IPS-18a (cell line): Measurements from ENCODE around the gene UTP11.
A peak's percentile ranks its signal among the peaks of the same experiment; 100 is the strongest.

Experiments used
- H3K27ac ChIP-seq: one replicate; pipeline ENCODE4 v1.5.1; 2013; ENCODE audit warnings: low read length
- H3K27me3 ChIP-seq: one replicate; pipeline ENCODE4 v1.6.1; 2013; ENCODE audit warnings: mild to moderate bottlenecking, low read length; ENCODE audit not compliant: control insufficient read depth, insufficient read depth
- H3K36me3 ChIP-seq: one replicate; pipeline ENCODE4 v1.6.1; 2013; ENCODE audit warnings: low read depth, low read length; ENCODE audit not compliant: control insufficient read depth
- H3K4me1 ChIP-seq: one replicate; pipeline ENCODE4 v1.6.1; 2013; ENCODE audit warnings: low read depth, low read length; ENCODE audit not compliant: control insufficient read depth
- H3K4me3 ChIP-seq: one replicate; pipeline ENCODE4 v1.5.1; 2013; ENCODE audit warnings: low read length
- H3K9ac ChIP-seq: one replicate; pipeline ENCODE4 v1.6.1; 2013; ENCODE audit warnings: mild to moderate bottlenecking, low read length, moderate library complexity
- H3K9me3 ChIP-seq: one replicate; pipeline ENCODE4 v1.6.1; 2013; ENCODE audit warnings: low read depth, low read length; ENCODE audit not compliant: control insufficient read depth

The UTP11 gene

DNA sequence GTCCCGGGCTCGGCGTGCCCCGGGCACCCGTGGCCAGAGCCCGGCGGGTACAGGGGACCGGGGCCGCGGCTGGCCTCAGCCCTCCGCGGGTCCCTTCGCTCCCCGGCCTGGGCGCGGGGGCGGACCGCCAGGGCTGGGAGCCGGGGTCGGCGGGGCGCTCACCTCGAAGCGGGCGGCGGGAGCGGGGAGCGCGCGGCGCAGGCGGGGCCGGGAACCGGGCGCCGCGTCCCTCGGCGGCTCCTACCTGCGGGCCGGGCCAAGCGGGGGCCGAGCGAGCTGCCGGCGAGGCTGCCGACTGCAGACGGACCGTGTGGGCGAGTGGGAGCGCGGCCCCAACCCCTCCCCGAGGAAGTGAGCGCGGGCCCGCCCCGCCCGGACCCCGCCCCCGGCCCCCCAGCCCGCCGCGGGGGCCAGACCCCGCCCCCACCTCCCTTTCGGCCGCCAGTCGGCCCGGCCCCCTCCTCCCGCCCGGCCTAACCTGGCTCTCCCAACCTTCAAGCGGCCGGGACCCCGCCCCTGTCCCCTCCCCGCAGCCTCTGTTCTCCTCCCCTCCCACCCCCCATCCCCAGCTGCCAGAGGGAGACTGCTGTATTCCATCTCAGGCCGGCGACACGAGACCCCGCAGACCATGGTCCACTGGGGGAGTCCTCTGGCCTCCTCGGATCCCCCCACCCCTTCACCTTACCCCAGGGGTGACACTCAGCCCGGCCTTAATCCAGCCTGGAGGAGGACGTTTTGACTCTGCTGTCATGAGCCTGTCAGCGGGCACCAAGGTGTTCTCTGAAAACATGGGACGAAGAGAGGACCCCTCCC is 7.1 kb upstream of the UTP11 start, which contains the start of gene FHL3:
Gene FHL3 (minus strand): TSS at position 320 of the 813 bp plus-strand sequence. CDS start 6,102 bp downstream, outside the sequence.
- H3K4me1 ChIP-seq: peaks cover 38% of the 10 kb centered on the region
- no peaks in the 10 kb centered on the region for H3K9me3 ChIP-seq
- H3K4me3 ChIP-seq: peak within 1 kb of the TSS; percentile 75
- peak within 1 kb of the TSS; percentile 52 for H3K9ac ChIP-seq
- H3K36me3 ChIP-seq: no peaks in the 10 kb centered on the region
- H3K27me3 ChIP-seq: peaks cover 8% of the 10 kb centered on the region
- H3K27ac ChIP-seq: no peak within 1 kb of the TSS

DNA sequence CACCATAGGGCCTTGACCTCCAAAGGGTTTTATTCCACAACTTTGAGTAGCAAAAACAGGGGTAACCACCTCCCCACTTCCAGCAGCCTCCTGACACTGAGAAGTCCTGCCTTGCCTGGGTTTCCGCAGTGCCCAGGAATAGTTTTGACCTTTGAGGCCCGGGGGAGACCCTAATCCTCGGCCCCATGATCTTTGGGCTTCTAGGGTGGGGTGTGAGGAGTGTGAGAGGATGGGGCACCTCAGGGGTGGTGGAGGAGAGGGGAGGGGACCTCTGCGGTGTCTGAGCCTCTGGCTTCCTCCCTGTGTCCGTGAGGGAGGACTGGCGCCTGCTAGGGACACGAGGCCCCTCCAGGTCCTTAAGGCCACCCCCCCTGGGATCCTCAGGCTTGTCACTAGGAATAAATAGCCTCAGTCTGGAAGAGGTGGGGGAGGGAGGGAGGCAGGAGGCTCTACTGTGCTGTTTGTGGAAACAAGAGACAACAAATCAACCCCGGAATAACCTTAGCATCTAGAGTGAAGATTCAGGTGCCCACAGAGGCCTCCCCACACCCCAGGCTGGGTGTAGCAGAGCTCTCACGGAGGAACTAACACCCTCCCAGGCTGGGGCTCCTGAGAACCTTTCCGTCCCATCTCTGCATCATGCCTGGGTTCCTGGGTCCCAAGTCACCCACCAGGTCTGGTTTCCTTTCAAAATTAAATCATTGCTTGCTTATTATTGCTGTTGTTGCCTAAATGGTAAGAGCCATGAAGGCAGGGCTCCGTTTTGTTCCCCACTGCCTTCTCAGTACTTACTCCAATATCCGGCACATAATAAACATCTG is 6.3 kb upstream of the UTP11 start:
- no peaks in the 10 kb centered on the region for H3K9me3 ChIP-seq
- peak overlapping the region; percentile 61 for H3K4me3 ChIP-seq
- H3K36me3 ChIP-seq: no peaks in the 10 kb centered on the region
- peaks cover 30% of the 10 kb centered on the region for H3K4me1 ChIP-seq
- peaks cover 8% of the 10 kb centered on the region for H3K27me3 ChIP-seq
- H3K9ac ChIP-seq: no peak overlapping the region
- no peak overlapping the region for H3K27ac ChIP-seq

DNA sequence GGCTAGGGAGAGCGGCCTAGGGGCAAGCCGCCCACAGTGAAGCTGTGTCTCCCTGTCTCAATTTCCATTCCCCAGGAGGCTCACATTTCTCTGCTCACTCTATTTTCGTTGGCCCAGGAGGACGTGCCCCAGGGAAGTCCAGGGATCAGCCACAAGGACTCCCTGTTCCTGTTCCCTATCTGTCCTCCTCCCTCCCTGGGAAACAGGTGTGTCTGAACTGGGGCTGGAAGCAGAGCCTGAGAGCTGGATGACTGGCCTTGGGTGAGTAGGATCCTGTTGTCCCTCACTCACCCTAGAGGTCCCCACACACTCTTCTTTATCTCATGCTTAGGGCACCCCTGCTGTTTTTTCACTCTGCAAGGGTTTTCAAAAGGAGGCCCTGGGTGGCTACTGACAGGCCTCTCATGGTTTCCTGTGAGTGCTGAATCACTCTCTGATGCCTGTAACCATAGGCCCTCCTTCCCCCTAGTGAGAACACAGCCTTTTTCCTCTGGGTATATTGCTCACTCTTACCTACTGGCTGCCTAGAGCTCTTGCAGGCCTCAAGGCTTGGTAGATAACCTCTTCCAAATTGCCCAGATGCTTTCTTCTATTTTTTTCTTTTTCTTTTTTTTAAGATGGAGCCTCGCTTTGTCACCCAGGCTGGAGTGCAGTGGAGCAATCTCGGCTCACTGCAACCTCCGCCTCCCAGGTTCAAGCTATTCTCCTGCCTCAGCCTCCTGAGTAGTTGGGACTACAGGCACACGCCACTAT is 3.3 kb upstream of the UTP11 start:
- Histone ChIP-seq H3K9ac (peak overlapping the region; percentile 19), H3K27me3 (peaks cover 6% of the 10 kb centered on the region), H3K9me3 (no peaks in the 10 kb centered on the region), H3K4me1 (peaks cover 18% of the 10 kb centered on the region), H3K4me3 (no peak overlapping the region), H3K27ac (no peak overlapping the region), H3K36me3 (no peaks in the 10 kb centered on the region)

DNA sequence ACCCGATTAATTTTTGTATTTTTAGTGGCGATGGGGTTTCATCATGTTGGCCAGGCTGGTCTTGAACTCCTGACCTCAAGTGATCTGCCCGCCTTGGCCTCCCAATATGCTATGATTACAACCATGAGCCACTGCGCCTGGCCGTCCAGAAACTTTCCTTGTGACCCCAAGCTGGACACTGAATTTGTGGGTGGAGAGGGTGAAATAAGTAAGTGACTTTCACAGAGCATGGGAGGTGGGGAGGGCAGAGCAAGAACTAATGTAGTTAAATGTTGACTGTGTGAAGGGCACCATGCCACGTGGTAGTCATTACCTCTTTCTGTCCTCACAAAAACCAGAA is 2.7 kb upstream of the UTP11 start:
- peaks cover under 1% of the 10 kb centered on the region for H3K27me3 ChIP-seq
- no peak overlapping the region for H3K9ac ChIP-seq
- H3K4me1 ChIP-seq: peaks cover 14% of the 10 kb centered on the region
- H3K27ac ChIP-seq: no peak overlapping the region
- no peaks in the 10 kb centered on the region for H3K36me3 ChIP-seq
- no peak overlapping the region for H3K4me3 ChIP-seq
- no peaks in the 10 kb centered on the region for H3K9me3 ChIP-seq

DNA sequence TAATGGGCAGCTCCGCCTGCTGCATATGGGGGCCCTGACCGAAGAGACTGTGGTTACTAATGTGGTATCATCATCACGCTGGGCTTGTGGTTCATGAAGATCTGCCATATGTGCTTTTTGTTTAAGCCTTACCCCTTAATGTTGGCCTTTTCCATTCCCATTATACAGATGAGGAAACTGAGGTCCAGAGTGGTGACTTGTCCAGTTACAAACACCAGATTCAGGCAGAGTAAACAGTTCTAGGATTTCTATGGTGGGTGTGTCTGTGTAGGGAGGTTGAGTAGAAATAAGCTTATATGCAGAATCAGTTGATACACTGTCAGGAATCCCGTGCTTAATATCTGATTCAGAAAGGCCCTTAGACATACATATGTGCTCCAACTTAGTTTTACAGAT is 691 bp downstream of the UTP11 start:
- H3K4me3 ChIP-seq: peak overlapping the region; percentile 89
- no peaks in the 10 kb centered on the region for H3K27me3 ChIP-seq
- peaks cover 28% of the 10 kb centered on the region for H3K36me3 ChIP-seq
- H3K9ac ChIP-seq: peak overlapping the region; percentile 84
- peaks cover 6% of the 10 kb centered on the region for H3K4me1 ChIP-seq
- H3K27ac ChIP-seq: peak overlapping the region; percentile 20
- no peaks in the 10 kb centered on the region for H3K9me3 ChIP-seq

DNA sequence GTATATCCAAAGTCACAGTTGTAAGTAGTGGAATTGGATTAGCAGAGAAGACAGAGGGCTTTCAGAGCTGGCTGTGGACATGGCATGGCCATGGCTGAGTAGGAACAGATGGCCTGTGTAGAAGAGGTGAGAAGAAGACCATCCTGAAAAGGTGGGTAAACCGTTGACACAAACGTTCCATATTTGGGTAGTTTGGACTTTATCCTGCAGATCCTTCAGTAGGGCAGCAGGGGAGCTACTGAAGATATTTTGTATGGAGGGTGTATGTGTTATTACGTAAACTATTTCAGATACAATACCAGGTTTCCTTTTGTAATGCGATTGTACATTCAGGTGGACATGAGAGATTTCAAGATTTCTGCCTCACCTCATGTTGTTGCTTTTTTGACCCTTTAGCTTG is 1.6 kb downstream of the UTP11 start:
- H3K27ac ChIP-seq: no peak overlapping the region
- no peaks in the 10 kb centered on the region for H3K9me3 ChIP-seq
- H3K27me3 ChIP-seq: no peaks in the 10 kb centered on the region
- peaks cover 36% of the 10 kb centered on the region for H3K36me3 ChIP-seq
- peaks cover 3% of the 10 kb centered on the region for H3K4me1 ChIP-seq
- H3K4me3 ChIP-seq: peak overlapping the region; percentile 89
- H3K9ac ChIP-seq: no peak overlapping the region

DNA sequence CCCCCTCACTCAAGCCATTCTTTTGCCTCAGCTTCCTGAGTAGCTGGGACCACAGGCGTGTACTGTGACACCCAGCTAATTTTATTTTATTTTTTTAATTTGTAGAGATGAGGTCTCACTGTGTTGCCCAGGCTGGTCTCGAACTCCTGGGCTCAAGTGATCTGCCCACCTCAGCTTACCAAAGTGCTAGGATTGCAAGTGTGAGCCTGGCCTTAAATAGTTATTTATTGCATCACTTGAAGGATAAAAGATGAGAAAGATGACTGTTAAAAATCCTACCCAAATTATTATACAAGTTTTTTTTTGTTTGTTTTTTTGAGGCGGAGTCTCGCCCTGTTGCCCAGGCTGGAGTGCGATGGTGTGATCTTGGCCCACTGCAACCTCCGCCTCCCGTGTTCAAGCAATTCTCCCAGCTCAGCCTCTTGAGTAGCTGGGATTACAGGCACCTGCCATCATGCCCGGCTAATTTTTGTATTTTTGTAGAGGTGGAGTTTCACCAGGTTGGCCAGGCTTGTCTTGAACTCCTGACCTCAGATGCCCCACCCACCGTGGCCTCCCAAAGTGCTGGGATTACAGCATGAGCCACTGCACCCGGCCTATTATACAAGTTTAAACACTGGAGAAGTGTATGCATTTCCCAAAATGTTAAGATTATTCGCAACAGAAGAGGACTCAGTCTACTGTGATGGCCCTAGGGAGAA is 2.3 kb downstream of the UTP11 start:
- H3K27ac ChIP-seq: no peak overlapping the region
- no peaks in the 10 kb centered on the region for H3K4me1 ChIP-seq
- H3K9me3 ChIP-seq: no peaks in the 10 kb centered on the region
- no peak overlapping the region for H3K4me3 ChIP-seq
- no peak overlapping the region for H3K9ac ChIP-seq
- no peaks in the 10 kb centered on the region for H3K27me3 ChIP-seq
- H3K36me3 ChIP-seq: peaks cover 41% of the 10 kb centered on the region

DNA sequence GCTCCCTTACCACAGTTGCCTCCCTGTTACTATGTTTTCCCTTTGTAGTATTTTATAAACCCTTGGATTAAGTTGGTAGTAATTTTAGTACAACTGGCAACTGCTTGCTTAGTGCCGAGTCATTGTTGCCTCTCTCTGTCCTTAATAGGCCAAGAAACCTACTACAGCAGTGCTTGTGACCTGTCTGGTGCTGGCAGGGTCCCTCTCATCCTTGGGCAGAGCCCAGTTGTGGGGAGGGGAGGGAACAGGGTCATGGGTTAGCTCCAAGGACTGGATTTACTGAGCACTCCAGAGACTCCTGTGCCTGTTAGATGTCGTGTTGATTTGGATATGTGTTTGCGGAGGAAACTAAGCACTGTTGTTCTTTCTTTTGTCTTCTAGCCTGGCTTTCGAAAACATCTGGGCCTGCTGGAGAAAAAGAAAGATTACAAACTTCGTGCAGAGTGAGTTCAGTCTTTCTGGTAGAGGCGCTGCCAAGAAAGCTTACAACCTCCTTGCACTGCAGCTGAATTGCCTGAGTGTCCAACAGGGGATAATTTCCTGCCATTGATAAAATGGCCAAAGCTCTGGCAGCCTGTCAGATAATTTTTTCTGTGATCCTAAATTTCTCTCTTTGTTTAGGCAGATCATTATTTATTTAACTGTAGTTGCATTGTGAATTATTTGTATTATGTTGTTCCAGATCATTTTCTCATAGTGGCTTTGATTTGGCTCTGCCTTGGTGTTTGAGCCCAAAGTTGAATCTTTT is 3.6 kb downstream of the UTP11 start:
- Histone ChIP-seq H3K27me3 (no peaks in the 10 kb centered on the region), H3K9me3 (no peaks in the 10 kb centered on the region), H3K4me3 (no peak overlapping the region), H3K9ac (no peak overlapping the region), H3K36me3 (peaks cover 53% of the 10 kb centered on the region), H3K4me1 (no peaks in the 10 kb centered on the region), H3K27ac (no peak overlapping the region)

DNA sequence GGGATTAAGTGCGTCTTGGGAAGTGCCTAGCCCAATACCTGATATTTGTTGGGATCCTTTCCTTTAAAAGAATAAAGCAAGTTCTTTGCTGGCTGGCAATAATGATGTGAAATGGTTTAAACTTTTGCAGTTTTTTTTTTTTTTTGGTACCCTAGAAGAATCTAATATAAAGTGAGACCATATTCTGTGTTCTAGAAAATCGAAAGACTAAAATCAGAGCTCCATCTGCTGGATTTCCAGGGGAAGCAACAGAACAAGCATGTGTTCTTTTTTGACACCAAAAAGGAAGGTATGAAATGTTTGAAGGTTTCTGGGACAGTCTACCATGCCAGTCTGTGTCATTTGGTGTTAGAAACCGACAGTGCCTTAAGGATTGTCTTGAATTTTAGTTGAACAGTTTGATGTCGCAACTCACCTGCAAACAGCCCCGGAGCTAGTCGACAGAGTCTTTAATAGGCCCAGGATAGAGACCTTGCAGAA is 6.4 kb downstream of the UTP11 start:
- H3K27me3 ChIP-seq: no peaks in the 10 kb centered on the region
- H3K27ac ChIP-seq: no peak overlapping the region
- no peak overlapping the region for H3K9ac ChIP-seq
- H3K36me3 ChIP-seq: peaks cover 80% of the 10 kb centered on the region
- H3K9me3 ChIP-seq: no peaks in the 10 kb centered on the region
- H3K4me3 ChIP-seq: no peak overlapping the region
- no peaks in the 10 kb centered on the region for H3K4me1 ChIP-seq

DNA sequence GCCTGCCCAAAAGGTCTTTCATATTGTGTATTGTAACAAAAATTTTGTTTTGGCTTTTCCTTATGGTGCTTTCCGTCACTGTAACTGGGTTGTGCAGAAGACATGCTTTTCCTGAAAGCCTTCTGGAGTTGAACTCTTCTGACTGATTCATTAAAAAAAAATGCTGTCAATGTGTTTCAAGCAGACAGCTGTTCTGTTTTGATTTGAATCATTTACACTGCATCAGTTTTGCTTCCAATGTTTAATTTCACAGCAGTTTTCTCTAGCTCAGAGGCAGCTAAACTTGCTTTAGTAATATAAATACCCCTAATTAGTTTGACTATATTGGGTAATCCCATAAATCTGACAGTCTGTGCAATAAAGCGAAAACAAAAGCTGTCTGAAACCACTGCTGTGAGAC is 7.9 kb downstream of the UTP11 start:
- Histone ChIP-seq H3K9ac (no peak overlapping the region), H3K36me3 (peaks cover 92% of the 10 kb centered on the region)

More for the DNA sequence above, 7.9 kb downstream of the UTP11 start:
- no peaks in the 10 kb centered on the region for H3K27me3 ChIP-seq
- no peak overlapping the region for H3K27ac ChIP-seq
- no peak overlapping the region for H3K4me3 ChIP-seq
- no peaks in the 10 kb centered on the region for H3K9me3 ChIP-seq
- no peaks in the 10 kb centered on the region for H3K4me1 ChIP-seq
